ENCODE data around the gene EPHA6. TPM values are rescaled to one million over a fixed set of nuclear protein-coding genes. Genes with fewer than 3 reads are reported as not detected.

Gene EPHA6
- total and polyA plus RNA-seq, 2 donors (not counting 1 experiment from before 2014, with no cell fraction given) = not detected

- H3K4me1 Mint-ChIP-seq = no peaks in the 10 kb centered on the region
- peaks cover 5% of the 10 kb centered on the region for H3K27me3 Mint-ChIP-seq
- CTCF ChIA-PET = no interaction called here
- WGBS (ENCODE audit: insufficient coverage) = no CpG with 5 or more reads among the region's 2 CpGs
- no peak overlapping the region for H3K9ac ChIP-seq (ENCODE audit: low read length)
- no peak overlapping the region for H3K4me3 ChIP-seq (ENCODE audit: control extremely low read depth in 1 of 5, extremely low read depth in 1 of 5, insufficient read depth in 1 of 5, low read depth in 2 of 5, low read length in 4 of 5)
- H3K9me3 Mint-ChIP-seq (ENCODE audit: insufficient read depth) = no peaks in the 10 kb centered on the region
- no peak for DNase-seq
- H3K27ac Mint-ChIP-seq = no peak overlapping the region
- H2AFZ ChIP-seq (ENCODE audit: insufficient read depth, low read depth, low read length, poor library complexity, severe bottlenecking) = no peak overlapping the region
- H3K79me2 ChIP-seq (ENCODE audit: control insufficient read depth, insufficient read depth, low read length) = no peaks in the 10 kb centered on the region
- H4K20me1 ChIP-seq (ENCODE audit: control insufficient read depth, insufficient read depth, low read length, poor library complexity, severe bottlenecking) = no peaks in the 10 kb centered on the region
- no peak overlapping the region for H3K4me3 Mint-ChIP-seq
- TF ChIP-seq CTCF (IDR thresholded peaks at IDR 0.05) (no peak), EZH2 (IDR thresholded peaks at IDR 0.05; ENCODE audit: borderline replicate concordance, insufficient read depth, low read depth, low read length, poor library complexity, severe bottlenecking) (no peak)
- intact Hi-C loops (cut with micrococcal nuclease) = no loop called here
- POLR2A ChIA-PET = no interaction called here
- H3K36me3 ChIP-seq (replicated peaks in 1 of 2; ENCODE audit: control extremely low read depth in 1 of 2, control insufficient read depth in 1 of 2, extremely low read depth in 1 of 2, insufficient read depth in 2 of 2, low read length in 1 of 2) = no peaks in the 10 kb centered on the region
- peaks cover 0 to 4% (median 0%) of the 10 kb centered on the region in 4 experiments for H3K27me3 ChIP-seq (replicated peaks in 1 of 4; ENCODE audit: control extremely low read depth in 1 of 4, control insufficient read depth in 3 of 4, insufficient read depth in 4 of 4, low read length in 3 of 4)
- ATAC-seq (ENCODE audit: low read depth) = no peak
- H3K4me1 ChIP-seq (ENCODE audit: control insufficient read depth in 2 of 2, insufficient read depth in 2 of 2, low read length in 2 of 2) = no peaks in the 10 kb centered on the region
- no peaks in the 10 kb centered on the region for H3K9me3 ChIP-seq (ENCODE audit: control extremely low read depth in 1 of 3, control insufficient read depth in 2 of 3, insufficient read depth in 1 of 3, low read length in 2 of 3)
- H3K4me2 ChIP-seq (replicated peaks; ENCODE audit: low read depth, low read length, poor library complexity, severe bottlenecking) = no peak overlapping the region
- no peak overlapping the region for H3K27ac ChIP-seq (ENCODE audit: low read length in 2 of 2)
Measured at GRCh38 chr3:97699889-97700288, 885.5 kb downstream of the EPHA6 start.

GRCh38 chr3:97705764-97706163 lies 891.4 kb downstream of the EPHA6 start:
- Histone ChIP-seq H3K27ac (ENCODE audit: low read length in 2 of 2) (no peak overlapping the region), H3K4me3 (ENCODE audit: control extremely low read depth in 1 of 5, extremely low read depth in 1 of 5, insufficient read depth in 1 of 5, low read depth in 2 of 5, low read length in 4 of 5) (no peak overlapping the region), H3K27me3 (replicated peaks in 1 of 4; ENCODE audit: control extremely low read depth in 1 of 4, control insufficient read depth in 3 of 4, insufficient read depth in 4 of 4, low read length in 3 of 4) (peaks cover 0 to 4% (median 0%) of the 10 kb centered on the region in 4 experiments), H3K4me2 (replicated peaks; ENCODE audit: low read depth, low read length, poor library complexity, severe bottlenecking) (no peak overlapping the region), H3K79me2 (ENCODE audit: control insufficient read depth, insufficient read depth, low read length) (no peaks in the 10 kb centered on the region), H3K4me1 (ENCODE audit: control insufficient read depth in 2 of 2, insufficient read depth in 2 of 2, low read length in 2 of 2) (no peaks in the 10 kb centered on the region), H3K9me3 (ENCODE audit: control extremely low read depth in 1 of 3, control insufficient read depth in 2 of 3, insufficient read depth in 1 of 3, low read length in 2 of 3) (peaks cover 0 to 7% (median 0%) of the 10 kb centered on the region in 3 donors), H3K9ac (ENCODE audit: low read length) (no peak overlapping the region), H4K20me1 (ENCODE audit: control insufficient read depth, insufficient read depth, low read length, poor library complexity, severe bottlenecking) (no peaks in the 10 kb centered on the region), H2AFZ (ENCODE audit: insufficient read depth, low read depth, low read length, poor library complexity, severe bottlenecking) (no peak overlapping the region), H3K36me3 (replicated peaks in 1 of 2; ENCODE audit: control extremely low read depth in 1 of 2, control insufficient read depth in 1 of 2, extremely low read depth in 1 of 2, insufficient read depth in 2 of 2, low read length in 1 of 2) (no peaks in the 10 kb centered on the region)
- peaks cover 5% of the 10 kb centered on the region for H3K27me3 Mint-ChIP-seq
- TF ChIP-seq EZH2 (IDR thresholded peaks at IDR 0.05; ENCODE audit: borderline replicate concordance, insufficient read depth, low read depth, low read length, poor library complexity, severe bottlenecking) (no peak), CTCF (IDR thresholded peaks at IDR 0.05) (no peak)
- ChIA-PET CTCF (no interaction called here), POLR2A (no interaction called here)
- intact Hi-C loops (cut with micrococcal nuclease) = no loop called here
- H3K4me1 Mint-ChIP-seq = no peaks in the 10 kb centered on the region
- no peak overlapping the region for H3K4me3 Mint-ChIP-seq
- no peak for DNase-seq
- 80% methylated on average over 1 of the region's 2 CpGs for WGBS (ENCODE audit: insufficient coverage)
- no peaks in the 10 kb centered on the region for H3K9me3 Mint-ChIP-seq (ENCODE audit: insufficient read depth)
- no peak overlapping the region for H3K27ac Mint-ChIP-seq
- ATAC-seq (ENCODE audit: low read depth) = no peak

Measured in B cell (primary cell).